Stimulated activated CD8-positive, alpha-beta memory T cell treated with anti-CD3 and anti-CD28 coated beads, Interleukin-7, amount 100 ng/mL, for 1 hour (primary cell): ENCODE results near the gene MAP1LC3A.

Experiments used
- DNase-seq, 2 donors: peaks; one replicate each; pipeline ENCODE4 v3.0.0-alpha.2; 2020; ENCODE audit warnings: low read depth in 2 of 2

Gene MAP1LC3A

DNA sequence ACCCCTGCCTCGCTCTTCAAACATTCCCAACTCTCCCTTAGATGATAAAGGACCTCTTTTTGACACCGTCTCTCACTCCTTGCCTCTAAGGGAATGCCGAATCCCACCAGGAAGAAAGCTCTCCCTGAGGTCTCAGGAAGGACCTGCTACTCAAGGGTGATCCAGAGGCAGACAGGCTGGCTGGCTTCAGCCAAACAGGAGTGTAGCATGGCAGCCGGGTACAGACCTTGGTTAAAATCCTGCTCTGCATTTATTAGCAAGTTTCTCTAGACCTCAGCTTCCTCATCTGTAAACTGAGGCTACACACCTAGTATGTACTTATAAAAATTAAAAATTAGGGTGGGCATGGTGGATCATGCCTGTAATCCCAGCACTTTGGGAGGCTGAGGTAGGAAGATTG is 17.2 kb downstream of the MAP1LC3A start:
- no peak for DNase-seq

DNA sequence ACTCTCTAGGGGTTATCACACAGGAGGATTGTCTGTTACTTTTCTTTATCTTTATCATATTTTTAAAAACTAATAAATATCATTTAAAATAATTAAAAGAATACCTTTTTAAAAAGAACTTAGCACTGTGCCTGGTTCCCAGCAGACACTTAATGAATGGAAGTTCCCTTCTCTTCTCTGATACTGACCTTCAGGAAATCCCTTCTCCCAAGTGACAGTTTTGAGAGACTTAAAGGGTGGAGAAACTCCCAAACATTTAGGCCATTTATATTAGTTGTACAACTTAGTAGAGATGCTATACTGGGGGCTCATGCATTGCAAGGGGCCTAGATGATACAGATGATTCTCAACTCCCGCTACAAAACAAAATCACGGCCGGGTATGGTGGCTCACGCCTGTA is 18.5 kb downstream of the MAP1LC3A start:
- no peak for DNase-seq

DNA sequence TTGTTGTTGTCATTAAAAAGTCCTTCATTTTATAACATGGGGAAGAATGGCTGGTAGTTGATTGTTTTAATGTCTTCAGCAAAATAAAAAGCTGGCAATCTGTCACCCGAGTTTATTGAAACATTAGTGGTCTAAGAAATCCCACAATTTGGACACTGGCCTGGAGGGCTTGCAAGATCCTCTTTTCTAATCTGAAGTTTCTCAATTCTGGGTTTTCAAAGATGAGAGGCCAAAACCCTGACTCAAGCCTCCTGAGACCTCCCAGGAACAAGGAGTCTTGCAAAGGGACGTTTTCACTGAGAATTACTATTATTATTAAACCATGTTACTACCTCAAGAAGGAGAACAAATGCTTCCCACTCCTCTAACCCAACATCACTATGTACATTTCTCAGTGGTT is 19.5 kb downstream of the MAP1LC3A start:
- DNase-seq, result no peak

- DNase-seq, result no peak
These were observed 20.0 kb downstream of the MAP1LC3A start for GRCh38 chr20:34578521-34578920.

GRCh38 chr20:34579191-34579978 is 20.9 kb downstream of the MAP1LC3A start:
- no peak for DNase-seq

- DNase-seq, result no peak
These were observed 21.7 kb downstream of the MAP1LC3A start for GRCh38 chr20:34579979-34580940.

DNA sequence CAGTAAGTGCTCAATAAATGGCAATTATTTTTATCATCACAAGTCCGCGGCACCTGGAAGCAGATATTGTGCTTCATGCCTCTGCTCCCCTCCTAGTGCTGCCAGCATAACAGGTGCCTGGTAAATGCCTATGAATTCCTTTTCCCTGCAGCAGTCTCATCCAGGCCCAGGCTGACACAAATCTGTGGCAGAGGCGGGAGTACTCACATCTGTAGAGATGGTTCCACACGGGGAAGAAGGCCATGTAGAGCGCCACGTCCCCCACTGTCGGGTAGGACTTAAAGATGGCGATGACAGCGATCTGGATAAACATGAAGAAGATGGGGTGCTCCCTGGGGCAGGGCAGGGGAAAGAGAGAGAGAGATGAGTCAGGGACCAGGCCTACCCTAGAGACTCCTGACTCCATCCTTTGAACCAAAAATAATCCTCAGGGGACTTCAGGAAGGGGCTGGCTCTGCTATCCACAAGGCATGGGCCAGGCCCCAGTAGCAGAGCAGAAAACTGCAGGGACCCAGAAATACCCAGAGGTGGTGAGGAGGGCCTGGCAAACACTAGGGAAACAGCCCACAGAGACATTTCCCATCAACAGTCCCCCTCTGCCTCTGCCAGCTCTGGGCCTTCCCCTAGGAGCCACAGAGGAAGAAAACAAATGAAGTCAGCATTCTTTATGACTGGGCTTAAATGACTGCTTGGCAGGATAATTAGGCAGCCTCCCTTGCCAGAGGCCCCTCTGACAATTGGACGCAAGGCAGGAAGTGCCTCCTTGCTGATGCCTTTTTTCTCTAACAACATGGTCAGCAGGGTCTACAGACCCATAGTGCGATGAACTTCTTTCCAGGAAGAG is 23.0 kb downstream of the MAP1LC3A start:
- no peak for DNase-seq

GRCh38 chr20:34582221-34582620 is 23.7 kb downstream of the MAP1LC3A start:
- no peak for DNase-seq

DNA sequence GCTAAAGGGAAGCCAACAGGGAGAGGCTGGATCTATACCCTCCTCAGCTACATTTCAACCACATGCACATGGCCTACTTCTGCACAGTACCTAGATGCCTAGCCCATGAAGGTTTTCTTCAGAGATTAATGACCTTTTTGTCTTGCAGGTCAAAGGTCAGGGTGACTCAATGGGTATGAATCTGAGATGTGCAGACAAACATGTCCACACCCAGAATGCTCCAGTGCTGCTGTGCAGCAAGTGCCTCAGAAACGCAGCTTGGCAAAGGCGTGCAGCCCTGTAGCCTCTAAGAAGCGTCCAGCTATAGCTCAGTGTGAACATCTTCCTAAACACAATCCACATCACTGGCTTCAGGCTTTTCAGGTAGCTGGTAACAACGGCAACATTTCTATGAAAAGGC is 24.4 kb downstream of the MAP1LC3A start:
- no peak for DNase-seq

- DNase-seq, result no peak
These were observed 25.0 kb downstream of the MAP1LC3A start for GRCh38 chr20:34583544-34583943.

DNA sequence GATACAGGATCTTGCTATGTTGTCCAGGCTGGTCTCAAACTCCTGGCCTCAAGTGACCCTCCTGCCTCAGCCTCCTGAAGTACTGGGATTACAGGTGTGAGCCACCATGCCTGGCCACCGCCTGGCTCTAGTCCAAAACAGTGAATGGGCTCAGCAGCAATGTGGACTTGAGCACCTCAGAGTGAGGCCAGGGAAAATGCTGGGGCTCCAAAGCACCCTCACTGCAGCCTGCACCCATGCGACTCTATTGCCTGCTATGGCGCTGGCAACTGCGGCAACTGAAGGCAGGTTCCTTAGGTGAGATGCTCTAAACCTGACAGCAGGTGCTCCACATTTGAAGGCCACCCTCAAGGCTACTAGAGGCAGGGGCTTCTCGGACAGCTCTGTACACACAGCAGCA is 26.5 kb downstream of the MAP1LC3A start:
- DNase-seq, result no peak

GRCh38 chr20:34586488-34587163 is 28.1 kb downstream of the MAP1LC3A start:
- no peak for DNase-seq

GRCh38 chr20:34595377-34596184 is 37.1 kb downstream of the MAP1LC3A start:
- DNase-seq, result no peak

GRCh38 chr20:34600892-34601653 is 42.6 kb downstream of the MAP1LC3A start:
- no peak for DNase-seq

DNA sequence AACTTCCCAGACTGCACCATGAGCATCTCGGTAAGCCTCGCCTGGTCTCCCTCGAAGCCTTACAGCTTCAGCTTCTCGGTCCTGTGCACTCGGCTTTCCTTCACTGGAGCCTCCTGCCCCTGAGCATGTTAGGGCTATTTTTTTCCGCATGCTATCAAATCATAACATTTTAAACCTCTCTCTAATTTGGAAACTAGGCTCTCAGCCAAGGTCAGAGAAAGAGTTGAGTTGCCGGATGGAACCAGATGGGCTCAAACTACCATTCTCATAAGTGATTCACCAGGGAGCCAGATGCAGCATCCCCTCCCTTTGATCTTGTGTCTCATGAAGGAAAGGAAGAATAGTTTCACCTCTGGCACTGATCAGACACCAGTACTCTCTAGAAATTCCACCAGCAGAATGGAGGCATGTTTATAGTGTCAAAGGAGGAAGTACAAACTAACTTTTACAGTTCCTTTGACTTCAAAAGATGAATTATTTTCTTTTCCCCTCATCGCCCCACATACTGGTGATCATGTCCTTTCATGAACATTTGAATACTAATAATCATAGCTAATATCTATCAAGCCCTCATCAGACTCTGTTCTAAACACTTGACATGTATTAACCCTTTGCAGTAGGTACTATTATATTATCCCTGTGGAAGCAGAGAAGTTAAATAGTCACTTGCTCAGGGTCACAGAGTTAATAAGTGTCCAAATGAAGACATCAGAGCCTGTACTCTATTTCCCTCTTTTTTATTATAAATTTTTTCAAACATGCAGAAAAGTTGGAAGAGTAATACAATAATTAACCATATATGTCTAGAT is 46.7 kb downstream of the MAP1LC3A start:
- DNase-seq, result no peak

DNA sequence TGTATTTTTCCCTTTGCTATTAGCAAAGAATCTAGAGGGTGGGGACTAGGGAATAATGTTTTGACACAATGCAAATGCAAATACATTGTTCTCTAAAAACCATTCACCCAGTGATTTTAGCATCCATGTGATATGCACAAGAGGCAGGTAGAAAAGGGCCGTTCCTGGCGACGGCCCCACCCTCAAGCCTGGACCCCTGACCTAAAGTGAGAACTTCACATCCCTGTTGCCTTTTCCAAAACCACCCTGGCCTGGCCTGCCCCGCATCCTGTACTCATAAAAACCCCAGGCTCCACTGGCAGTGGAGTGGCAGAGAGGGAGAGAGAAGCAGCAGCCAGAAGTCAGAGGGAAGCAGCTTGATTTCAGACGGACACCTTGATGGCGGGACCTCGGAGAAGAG is 48.5 kb downstream of the MAP1LC3A start:
- DNase-seq, result no peak
